OCI-LY1 (cell line): ENCODE data around the gene HELB.

Source experiments
- H2AFZ ChIP-seq: fragments of 200-600 bp; sonication (generic), shearing (Covaris generic); 2 replicates; pipeline ENCODE4 v1.6.0; 2014; ENCODE audit warnings: antibody characterized with exemption, mild to moderate bottlenecking, low read length
- H3F3A ChIP-seq: fragments of 200-600 bp; sonication (generic), shearing (Covaris generic); 2 replicates; pipeline ENCODE4 v1.6.0; 2014; ENCODE audit warnings: mild to moderate bottlenecking, antibody characterized with exemption, low read length, moderate library complexity; ENCODE audit not compliant: insufficient read depth
- H3K27ac ChIP-seq: fragments of 200-600 bp; sonication (generic); 2 replicates; pipeline ENCODE4 v1.5.1; 2014; ENCODE audit warnings: low read length, mixed run types, mild to moderate bottlenecking, low read depth; ENCODE audit not compliant: poor library complexity, severe bottlenecking
- H3K27me3 ChIP-seq: fragments of 200-600 bp; sonication (generic); 2 replicates; pipeline ENCODE4 v1.6.0; 2014; ENCODE audit warnings: antibody characterized with exemption, mild to moderate bottlenecking, low read length, moderate library complexity; ENCODE audit not compliant: insufficient read depth
- H3K36me3 ChIP-seq: fragments of 200-600 bp; sonication (generic); 2 replicates; pipeline ENCODE4 v1.6.1; 2014; ENCODE audit warnings: mild to moderate bottlenecking, antibody characterized with exemption, low read length, moderate library complexity, mixed read lengths; ENCODE audit not compliant: insufficient read depth
- H3K4me1 ChIP-seq: fragments of 200-600 bp; sonication (generic); 2 replicates; pipeline ENCODE4 v1.5.1; 2014; ENCODE audit warnings: mild to moderate bottlenecking, low read length, moderate library complexity; ENCODE audit not compliant: insufficient read depth, severe bottlenecking
- H3K4me2 ChIP-seq: fragments of 200-600 bp; sonication (generic), shearing (Covaris generic); 2 replicates; pipeline ENCODE4 v1.6.1; 2014; ENCODE audit warnings: low read length
- H3K4me3 ChIP-seq: fragments of 200-600 bp; sonication (generic); 2 replicates; pipeline ENCODE4 v1.5.1; 2014; ENCODE audit warnings: low read length, low read depth, mild to moderate bottlenecking, mixed read lengths; ENCODE audit not compliant: poor library complexity, severe bottlenecking
- H3K79me2 ChIP-seq: fragments of 200-600 bp; shearing (Covaris generic); 2 replicates; pipeline ENCODE4 v1.6.1; 2016; ENCODE audit warnings: mixed run types, low read length, mixed read lengths; ENCODE audit not compliant: insufficient read depth
- H3K9ac ChIP-seq: fragments of 200-600 bp; sonication (generic), shearing (Covaris generic); 2 replicates; pipeline ENCODE4 v1.6.1; 2014; ENCODE audit warnings: mild to moderate bottlenecking, low read length, mixed read lengths
- H3K9me2 ChIP-seq: fragments of 200-600 bp; sonication (generic), shearing (Covaris generic); 2 replicates; pipeline ENCODE4 v1.6.1; 2014; ENCODE audit warnings: low read depth, mild to moderate bottlenecking, low read length, mixed read lengths
- H3K9me3 ChIP-seq: fragments of 200-600 bp; shearing (Covaris generic); 2 replicates; pipeline ENCODE4 v1.6.1; 2014; ENCODE audit warnings: low read length, mixed read lengths
- H4K20me1 ChIP-seq: fragments of 200-600 bp; sonication (generic), shearing (Covaris generic); 2 replicates; pipeline ENCODE4 v1.6.0; 2016; ENCODE audit warnings: mild to moderate bottlenecking, low read length; ENCODE audit not compliant: insufficient read depth
- EZH2 ChIP-seq: fragments of 200-600 bp; sonication (generic), shearing (Covaris generic); IDR thresholded peaks from 2 replicates; pipeline ENCODE4 v1.8.0; 2017; ENCODE audit warnings: borderline replicate concordance, mixed run types, mild to moderate bottlenecking, antibody characterized with exemption, low read length, moderate library complexity, mixed read lengths
- TF ChIP-seq, protein P1 (sequence below): fragments of 200-600 bp; sonication (generic), shearing (Covaris generic); IDR thresholded peaks from 2 replicates; pipeline ENCODE4 v1.5.1; 2017; ENCODE audit warnings: mild to moderate bottlenecking, antibody characterized with exemption, low read length, moderate library complexity, mixed read lengths

HELB gene

DNA sequence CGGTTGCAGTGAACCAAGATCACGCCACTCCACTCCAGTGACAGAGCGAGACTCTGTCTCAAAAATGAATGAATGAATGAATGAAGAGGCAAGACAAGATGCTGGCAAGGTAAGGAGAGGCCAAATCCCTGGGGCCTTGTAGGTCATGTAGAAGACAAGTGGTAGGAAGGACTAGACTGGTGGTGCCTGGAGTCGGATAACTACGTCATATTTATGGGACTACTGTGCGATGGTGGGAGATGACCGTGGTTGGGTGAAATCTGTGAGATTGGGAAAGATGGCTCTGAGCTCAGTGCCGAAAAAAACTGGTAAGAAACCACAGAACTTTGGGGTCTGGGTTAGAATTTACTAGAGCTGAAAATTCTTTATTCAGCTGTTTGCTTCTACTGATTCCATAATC, 50.6 kb downstream of the HELB start:
- H3K36me3 ChIP-seq = no peaks in the 10 kb centered on the region
- H3F3A ChIP-seq = no peaks in the 10 kb centered on the region
- no peak overlapping the region for H3K4me2 ChIP-seq

DNA sequence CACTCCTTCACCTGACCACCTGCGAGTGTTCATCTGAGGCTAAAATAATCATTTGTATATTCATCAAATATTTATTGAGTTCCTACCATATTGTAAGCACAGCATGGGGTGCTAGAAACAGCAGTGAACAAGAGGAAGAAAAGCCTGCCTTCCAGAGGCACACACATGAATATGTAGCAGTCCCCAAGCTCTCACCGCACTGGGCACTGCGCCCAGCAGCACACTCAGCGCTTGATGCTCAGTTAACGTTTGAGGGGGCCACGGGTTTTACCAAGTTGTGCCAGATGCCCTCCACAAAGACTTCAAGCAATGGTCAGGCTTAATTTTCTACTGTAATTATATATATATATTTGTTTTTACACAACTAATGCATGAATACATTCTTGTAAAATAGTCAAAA, 52.0 kb downstream of the HELB start:
- H2AFZ ChIP-seq = no peak overlapping the region

More for the DNA sequence above, 50.6 kb downstream of the HELB start:
- Histone ChIP-seq H3K4me3 (no peak overlapping the region), H2AFZ (no peak overlapping the region), H3K79me2 (no peaks in the 10 kb centered on the region), H4K20me1 (no peaks in the 10 kb centered on the region), H3K9me2 (no peaks in the 10 kb centered on the region), H3K4me1 (peaks cover 5% of the 10 kb centered on the region), H3K9me3 (no peaks in the 10 kb centered on the region), H3K9ac (no peak overlapping the region), H3K27ac (no peak overlapping the region), H3K27me3 (no peaks in the 10 kb centered on the region)
- TF ChIP-seq, protein P1, sequence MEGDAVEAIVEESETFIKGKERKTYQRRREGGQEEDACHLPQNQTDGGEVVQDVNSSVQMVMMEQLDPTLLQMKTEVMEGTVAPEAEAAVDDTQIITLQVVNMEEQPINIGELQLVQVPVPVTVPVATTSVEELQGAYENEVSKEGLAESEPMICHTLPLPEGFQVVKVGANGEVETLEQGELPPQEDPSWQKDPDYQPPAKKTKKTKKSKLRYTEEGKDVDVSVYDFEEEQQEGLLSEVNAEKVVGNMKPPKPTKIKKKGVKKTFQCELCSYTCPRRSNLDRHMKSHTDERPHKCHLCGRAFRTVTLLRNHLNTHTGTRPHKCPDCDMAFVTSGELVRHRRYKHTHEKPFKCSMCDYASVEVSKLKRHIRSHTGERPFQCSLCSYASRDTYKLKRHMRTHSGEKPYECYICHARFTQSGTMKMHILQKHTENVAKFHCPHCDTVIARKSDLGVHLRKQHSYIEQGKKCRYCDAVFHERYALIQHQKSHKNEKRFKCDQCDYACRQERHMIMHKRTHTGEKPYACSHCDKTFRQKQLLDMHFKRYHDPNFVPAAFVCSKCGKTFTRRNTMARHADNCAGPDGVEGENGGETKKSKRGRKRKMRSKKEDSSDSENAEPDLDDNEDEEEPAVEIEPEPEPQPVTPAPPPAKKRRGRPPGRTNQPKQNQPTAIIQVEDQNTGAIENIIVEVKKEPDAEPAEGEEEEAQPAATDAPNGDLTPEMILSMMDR = no peak
- TF ChIP-seq EZH2 = no peak

DNA sequence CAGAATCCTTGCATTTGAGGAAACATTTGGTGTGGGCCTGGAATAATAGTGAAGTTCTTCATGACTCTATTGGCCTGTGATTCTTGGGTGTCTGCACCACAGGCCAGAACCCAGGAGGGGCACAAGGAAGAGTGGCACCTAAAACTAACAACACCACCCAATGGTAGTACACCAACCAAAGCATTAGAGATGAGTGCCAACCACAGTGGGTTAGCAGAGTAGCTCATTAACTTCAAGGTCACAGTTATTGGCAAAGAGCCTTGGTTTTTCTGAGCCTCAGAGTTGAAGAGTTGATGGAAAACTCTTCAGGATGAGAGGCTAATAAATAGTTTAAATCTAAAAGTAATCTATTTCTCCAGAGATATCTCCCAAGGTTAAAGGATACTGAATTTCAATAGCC, 57.0 kb downstream of the HELB start:
- Histone ChIP-seq H3F3A (no peaks in the 10 kb centered on the region), H3K4me3 (no peak overlapping the region), H2AFZ (no peak overlapping the region), H3K27ac (no peak overlapping the region), H3K4me2 (no peak overlapping the region), H3K27me3 (no peaks in the 10 kb centered on the region), H4K20me1 (no peaks in the 10 kb centered on the region), H3K9me2 (no peaks in the 10 kb centered on the region), H3K4me1 (no peaks in the 10 kb centered on the region), H3K9me3 (no peaks in the 10 kb centered on the region), H3K79me2 (no peaks in the 10 kb centered on the region), H3K9ac (no peak overlapping the region), H3K36me3 (no peaks in the 10 kb centered on the region)
- TF ChIP-seq EZH2 = no peak
- TF ChIP-seq, protein P1 = no peak

More for the DNA sequence above, 52.0 kb downstream of the HELB start:
- H3K27me3 ChIP-seq = no peaks in the 10 kb centered on the region
- H3F3A ChIP-seq = no peaks in the 10 kb centered on the region
- H3K9me2 ChIP-seq = no peaks in the 10 kb centered on the region
- peaks cover 5% of the 10 kb centered on the region for H3K4me1 ChIP-seq
- H3K4me2 ChIP-seq = no peak overlapping the region
- H3K79me2 ChIP-seq = no peaks in the 10 kb centered on the region
- no peak overlapping the region for H3K9ac ChIP-seq
- H3K4me3 ChIP-seq = no peak overlapping the region
- H3K36me3 ChIP-seq = no peaks in the 10 kb centered on the region
- H3K9me3 ChIP-seq = no peaks in the 10 kb centered on the region
- TF ChIP-seq EZH2 = no peak
- TF ChIP-seq, protein P1 = no peak
- no peak overlapping the region for H3K27ac ChIP-seq
- H4K20me1 ChIP-seq = no peaks in the 10 kb centered on the region
